ENCODE results near the gene MIDN.

MIDN gene

DNA sequence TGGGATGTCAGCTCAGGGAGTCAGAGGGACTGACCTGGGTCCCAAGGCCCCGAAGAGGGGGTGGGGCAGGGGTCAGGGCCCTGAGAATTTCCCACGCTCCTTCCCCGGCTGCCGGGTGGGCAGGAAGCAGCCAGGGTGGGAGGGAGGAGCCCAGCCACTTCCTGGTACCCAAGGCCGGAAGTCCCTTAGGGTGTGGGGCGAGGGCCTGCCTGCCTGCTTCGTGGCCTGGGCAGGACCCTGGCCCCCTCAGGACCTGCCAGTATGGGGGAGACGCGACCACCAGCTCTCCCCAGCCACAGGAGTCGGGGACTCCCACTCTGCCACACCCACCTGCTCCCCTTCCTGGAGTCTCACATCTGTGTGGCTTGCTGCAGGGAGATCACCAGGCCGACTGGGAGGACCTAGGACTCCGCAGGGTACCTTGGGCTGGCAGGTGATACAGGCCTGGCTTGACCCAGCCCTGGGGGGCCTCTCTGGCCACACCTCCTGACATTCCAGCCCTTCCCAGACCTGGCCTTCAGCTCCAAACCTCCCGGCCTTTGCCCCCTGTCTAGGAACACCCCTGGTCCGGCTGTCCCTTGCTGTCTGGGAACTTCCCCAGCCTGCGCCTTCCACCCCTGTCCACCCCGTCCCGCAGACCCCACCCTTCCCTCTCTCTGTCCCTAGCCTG is 11.0 kb downstream of the MIDN start (continued):
- TF ChIP-seq ZNF561 (tag by site-specific recombination; IDR thresholded peaks at IDR 0.05; ENCODE audit: borderline replicate concordance) = peak; percentile 14; the same call in 1 of the 2 replicates

DNA sequence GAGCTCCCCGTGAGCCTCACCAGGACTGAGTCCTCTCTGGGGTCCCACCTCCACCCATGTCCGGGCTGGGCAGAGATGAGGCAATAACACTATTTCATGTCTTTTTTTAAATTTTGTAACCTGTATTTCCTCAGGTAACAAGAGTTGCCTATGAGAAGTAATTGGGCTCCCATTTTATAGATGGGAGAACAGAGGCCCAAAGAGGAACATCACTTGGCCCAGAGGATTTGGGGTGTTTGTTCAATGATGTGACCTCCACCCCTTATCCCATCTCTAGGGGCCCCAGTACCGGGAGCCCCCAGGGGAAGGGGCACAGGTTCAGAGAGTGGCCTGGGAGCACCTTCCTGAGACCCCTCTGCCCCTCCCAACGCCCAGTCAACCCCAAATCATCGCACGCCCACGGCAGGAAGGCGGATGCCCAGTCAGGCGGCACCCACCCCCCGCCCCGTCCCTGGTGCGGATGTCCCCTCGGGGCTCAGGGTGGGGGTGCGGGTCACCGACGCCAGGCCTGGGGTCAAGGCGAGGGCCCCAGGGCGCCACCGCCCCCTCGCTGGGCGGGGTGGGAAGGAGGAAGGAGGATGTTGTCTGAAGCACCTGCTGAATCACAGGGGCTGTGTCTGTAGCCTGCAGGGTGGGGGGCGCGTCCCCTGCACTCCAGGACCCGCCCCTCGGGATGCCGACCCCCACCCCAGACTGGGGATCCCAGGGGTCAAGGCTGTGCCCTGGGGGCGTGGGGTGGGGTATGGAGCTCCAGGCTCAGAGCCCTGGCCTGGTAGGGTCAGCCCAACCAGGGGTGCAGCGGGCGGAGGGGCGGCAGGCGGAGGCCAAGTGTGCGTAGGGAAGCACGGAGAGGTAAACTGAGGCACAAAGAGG is 11.7 kb downstream of the MIDN start:
- Histone ChIP-seq H3K4me1 (ENCODE audit: control insufficient read depth, insufficient read depth, low read length) (peaks cover 23% of the 10 kb centered on the region), H3K9me3 (ENCODE audit: control insufficient read depth, insufficient read depth, low read depth, low read length) (no peaks in the 10 kb centered on the region), H3K4me3 (ENCODE audit: low read depth, low read length) (peak overlapping the region; percentile 26), H3K27ac (ENCODE audit: extremely low read depth, low read depth, low read length) (peak overlapping the region; percentile 63), H3K36me3 (ENCODE audit: control insufficient read depth in 2 of 2, insufficient read depth in 1 of 2, low read length in 2 of 2) (peaks cover 21 to 30% of the 10 kb centered on the region in 2 experiments)
- CTCF ChIA-PET = interaction anchor here (11.3 kb wide), 1 partner anchor 15 kb away, joined by 299 read pairs; no protein-coding TSS in a partner anchor
- POLR2A ChIA-PET = interaction anchor here (0.6 to 10.8 kb wide), 7 partner anchors 6 to 400 kb away, joined by 3 to 407 read pairs (median 4); partner anchors contain the start of genes ATP5F1D, CIRBP and FAM174C
- TF ChIP-seq, protein P1, sequence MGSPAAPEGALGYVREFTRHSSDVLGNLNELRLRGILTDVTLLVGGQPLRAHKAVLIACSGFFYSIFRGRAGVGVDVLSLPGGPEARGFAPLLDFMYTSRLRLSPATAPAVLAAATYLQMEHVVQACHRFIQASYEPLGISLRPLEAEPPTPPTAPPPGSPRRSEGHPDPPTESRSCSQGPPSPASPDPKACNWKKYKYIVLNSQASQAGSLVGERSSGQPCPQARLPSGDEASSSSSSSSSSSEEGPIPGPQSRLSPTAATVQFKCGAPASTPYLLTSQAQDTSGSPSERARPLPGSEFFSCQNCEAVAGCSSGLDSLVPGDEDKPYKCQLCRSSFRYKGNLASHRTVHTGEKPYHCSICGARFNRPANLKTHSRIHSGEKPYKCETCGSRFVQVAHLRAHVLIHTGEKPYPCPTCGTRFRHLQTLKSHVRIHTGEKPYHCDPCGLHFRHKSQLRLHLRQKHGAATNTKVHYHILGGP (tag by site-specific recombination; IDR thresholded peaks at IDR 0.05) = no peak
- TF ChIP-seq KLF10 (tag by site-specific recombination; IDR thresholded peaks at IDR 0.05) (no peak), ZNF214 (tag by site-specific recombination; IDR thresholded peaks at IDR 0.05; ENCODE audit: borderline replicate concordance) (no peak), BCL11A (tag by site-specific recombination; IDR thresholded peaks at IDR 0.05; ENCODE audit: low read depth) (peak; percentile 82; the same call in 1 of the 2 replicates), ZNF248 (tag by site-specific recombination; IDR thresholded peaks at IDR 0.05) (no peak), TCF7L2 (IDR thresholded peaks at IDR 0.05; ENCODE audit: borderline replicate concordance, low read depth, low read length) (no peak), ZNF184 (tag by site-specific recombination; IDR thresholded peaks at IDR 0.05) (no peak), ZNF629 (tag by site-specific recombination; IDR thresholded peaks at IDR 0.05) (no peak), KLF9 (tag by site-specific recombination; IDR thresholded peaks at IDR 0.05; ENCODE audit: low read depth) (no peak), ZNF266 (tag by site-specific recombination; IDR thresholded peaks at IDR 0.05; ENCODE audit: low read depth) (no peak), ZNF530 (tag by site-specific recombination; IDR thresholded peaks at IDR 0.05; ENCODE audit: low read depth) (no peak), ZNF138 (tag by site-specific recombination; IDR thresholded peaks at IDR 0.05; ENCODE audit: borderline replicate concordance) (no peak), MYNN (tag by site-specific recombination; IDR thresholded peaks at IDR 0.05; ENCODE audit: borderline replicate concordance) (no peak)
- TF ChIP-seq, protein P2, sequence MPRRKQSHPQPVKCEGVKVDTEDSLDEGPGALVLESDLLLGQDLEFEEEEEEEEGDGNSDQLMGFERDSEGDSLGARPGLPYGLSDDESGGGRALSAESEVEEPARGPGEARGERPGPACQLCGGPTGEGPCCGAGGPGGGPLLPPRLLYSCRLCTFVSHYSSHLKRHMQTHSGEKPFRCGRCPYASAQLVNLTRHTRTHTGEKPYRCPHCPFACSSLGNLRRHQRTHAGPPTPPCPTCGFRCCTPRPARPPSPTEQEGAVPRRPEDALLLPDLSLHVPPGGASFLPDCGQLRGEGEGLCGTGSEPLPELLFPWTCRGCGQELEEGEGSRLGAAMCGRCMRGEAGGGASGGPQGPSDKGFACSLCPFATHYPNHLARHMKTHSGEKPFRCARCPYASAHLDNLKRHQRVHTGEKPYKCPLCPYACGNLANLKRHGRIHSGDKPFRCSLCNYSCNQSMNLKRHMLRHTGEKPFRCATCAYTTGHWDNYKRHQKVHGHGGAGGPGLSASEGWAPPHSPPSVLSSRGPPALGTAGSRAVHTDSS (tag by site-specific recombination; IDR thresholded peaks at IDR 0.05) = no peak
- TF ChIP-seq, protein P3, sequence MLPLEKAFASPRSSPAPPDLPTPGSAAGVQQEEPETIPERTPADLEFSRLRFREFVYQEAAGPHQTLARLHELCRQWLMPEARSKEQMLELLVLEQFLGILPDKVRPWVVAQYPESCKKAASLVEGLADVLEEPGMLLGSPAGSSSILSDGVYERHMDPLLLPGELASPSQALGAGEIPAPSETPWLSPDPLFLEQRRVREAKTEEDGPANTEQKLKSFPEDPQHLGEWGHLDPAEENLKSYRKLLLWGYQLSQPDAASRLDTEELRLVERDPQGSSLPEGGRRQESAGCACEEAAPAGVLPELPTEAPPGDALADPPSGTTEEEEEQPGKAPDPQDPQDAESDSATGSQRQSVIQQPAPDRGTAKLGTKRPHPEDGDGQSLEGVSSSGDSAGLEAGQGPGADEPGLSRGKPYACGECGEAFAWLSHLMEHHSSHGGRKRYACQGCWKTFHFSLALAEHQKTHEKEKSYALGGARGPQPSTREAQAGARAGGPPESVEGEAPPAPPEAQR (tag by site-specific recombination; IDR thresholded peaks at IDR 0.05) = no peak
- TF ChIP-seq, protein P4, sequence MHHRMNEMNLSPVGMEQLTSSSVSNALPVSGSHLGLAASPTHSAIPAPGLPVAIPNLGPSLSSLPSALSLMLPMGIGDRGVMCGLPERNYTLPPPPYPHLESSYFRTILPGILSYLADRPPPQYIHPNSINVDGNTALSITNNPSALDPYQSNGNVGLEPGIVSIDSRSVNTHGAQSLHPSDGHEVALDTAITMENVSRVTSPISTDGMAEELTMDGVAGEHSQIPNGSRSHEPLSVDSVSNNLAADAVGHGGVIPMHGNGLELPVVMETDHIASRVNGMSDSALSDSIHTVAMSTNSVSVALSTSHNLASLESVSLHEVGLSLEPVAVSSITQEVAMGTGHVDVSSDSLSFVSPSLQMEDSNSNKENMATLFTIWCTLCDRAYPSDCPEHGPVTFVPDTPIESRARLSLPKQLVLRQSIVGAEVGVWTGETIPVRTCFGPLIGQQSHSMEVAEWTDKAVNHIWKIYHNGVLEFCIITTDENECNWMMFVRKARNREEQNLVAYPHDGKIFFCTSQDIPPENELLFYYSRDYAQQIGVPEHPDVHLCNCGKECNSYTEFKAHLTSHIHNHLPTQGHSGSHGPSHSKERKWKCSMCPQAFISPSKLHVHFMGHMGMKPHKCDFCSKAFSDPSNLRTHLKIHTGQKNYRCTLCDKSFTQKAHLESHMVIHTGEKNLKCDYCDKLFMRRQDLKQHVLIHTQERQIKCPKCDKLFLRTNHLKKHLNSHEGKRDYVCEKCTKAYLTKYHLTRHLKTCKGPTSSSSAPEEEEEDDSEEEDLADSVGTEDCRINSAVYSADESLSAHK (tag by site-specific recombination; IDR thresholded peaks at IDR 0.05) = no peak
- TF ChIP-seq, protein P5, sequence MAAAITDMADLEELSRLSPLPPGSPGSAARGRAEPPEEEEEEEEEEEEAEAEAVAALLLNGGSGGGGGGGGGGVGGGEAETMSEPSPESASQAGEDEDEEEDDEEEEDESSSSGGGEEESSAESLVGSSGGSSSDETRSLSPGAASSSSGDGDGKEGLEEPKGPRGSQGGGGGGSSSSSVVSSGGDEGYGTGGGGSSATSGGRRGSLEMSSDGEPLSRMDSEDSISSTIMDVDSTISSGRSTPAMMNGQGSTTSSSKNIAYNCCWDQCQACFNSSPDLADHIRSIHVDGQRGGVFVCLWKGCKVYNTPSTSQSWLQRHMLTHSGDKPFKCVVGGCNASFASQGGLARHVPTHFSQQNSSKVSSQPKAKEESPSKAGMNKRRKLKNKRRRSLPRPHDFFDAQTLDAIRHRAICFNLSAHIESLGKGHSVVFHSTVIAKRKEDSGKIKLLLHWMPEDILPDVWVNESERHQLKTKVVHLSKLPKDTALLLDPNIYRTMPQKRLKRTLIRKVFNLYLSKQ (tag by site-specific recombination; IDR thresholded peaks at IDR 0.05; ENCODE audit: borderline replicate concordance) = no peak
- TF ChIP-seq, protein P6, sequence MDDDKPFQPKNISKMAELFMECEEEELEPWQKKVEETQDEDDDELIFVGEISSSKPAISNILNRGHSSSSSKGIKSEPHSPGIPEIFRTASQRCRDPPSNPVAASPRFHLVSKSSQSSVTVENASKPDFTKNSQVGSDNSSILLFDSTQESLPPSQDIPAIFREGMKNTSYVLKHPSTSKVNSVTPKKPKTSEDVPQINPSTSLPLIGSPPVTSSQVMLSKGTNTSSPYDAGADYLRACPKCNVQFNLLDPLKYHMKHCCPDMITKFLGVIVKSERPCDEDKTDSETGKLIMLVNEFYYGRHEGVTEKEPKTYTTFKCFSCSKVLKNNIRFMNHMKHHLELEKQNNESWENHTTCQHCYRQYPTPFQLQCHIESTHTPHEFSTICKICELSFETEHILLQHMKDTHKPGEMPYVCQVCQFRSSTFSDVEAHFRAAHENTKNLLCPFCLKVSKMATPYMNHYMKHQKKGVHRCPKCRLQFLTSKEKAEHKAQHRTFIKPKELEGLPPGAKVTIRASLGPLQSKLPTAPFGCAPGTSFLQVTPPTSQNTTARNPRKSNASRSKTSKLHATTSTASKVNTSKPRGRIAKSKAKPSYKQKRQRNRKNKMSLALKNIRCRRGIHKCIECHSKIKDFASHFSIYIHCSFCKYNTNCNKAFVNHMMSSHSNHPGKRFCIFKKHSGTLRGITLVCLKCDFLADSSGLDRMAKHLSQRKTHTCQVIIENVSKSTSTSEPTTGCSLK (tag by site-specific recombination; IDR thresholded peaks at IDR 0.05) = no peak
- TF ChIP-seq, protein P7, sequence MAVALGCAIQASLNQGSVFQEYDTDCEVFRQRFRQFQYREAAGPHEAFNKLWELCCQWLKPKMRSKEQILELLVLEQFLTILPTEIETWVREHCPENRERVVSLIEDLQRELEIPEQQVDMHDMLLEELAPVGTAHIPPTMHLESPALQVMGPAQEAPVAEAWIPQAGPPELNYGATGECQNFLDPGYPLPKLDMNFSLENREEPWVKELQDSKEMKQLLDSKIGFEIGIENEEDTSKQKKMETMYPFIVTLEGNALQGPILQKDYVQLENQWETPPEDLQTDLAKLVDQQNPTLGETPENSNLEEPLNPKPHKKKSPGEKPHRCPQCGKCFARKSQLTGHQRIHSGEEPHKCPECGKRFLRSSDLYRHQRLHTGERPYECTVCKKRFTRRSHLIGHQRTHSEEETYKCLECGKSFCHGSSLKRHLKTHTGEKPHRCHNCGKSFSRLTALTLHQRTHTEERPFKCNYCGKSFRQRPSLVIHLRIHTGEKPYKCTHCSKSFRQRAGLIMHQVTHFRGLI (tag by site-specific recombination; IDR thresholded peaks at IDR 0.05) = peak; percentile 91; the same call in 1 of the 2 replicates
